Measurements from ENCODE around the gene TPH2.

Gene TPH2

GRCh38 chr12:72036393-72036792 is 97.7 kb downstream of the TPH2 start:
- H3K4me3 ChIP-seq (ENCODE audit: low read depth, low read length) = no peak overlapping the region
- no peak for DNase-seq (ENCODE audit: low read depth)
- no peak for TF ChIP-seq CTCF (IDR thresholded peaks at IDR 0.05; ENCODE audit: low read depth, low read length, missing control alignments)

GRCh38 chr12:72037006-72037795 is 98.6 kb downstream of the TPH2 start:
- TF ChIP-seq CTCF (IDR thresholded peaks at IDR 0.05; ENCODE audit: low read depth, low read length, missing control alignments) = no peak
- no peak for DNase-seq (ENCODE audit: low read depth)
- no peak overlapping the region for H3K4me3 ChIP-seq (ENCODE audit: low read depth, low read length)

- DNase-seq (ENCODE audit: low read depth) = no peak
- TF ChIP-seq CTCF (IDR thresholded peaks at IDR 0.05; ENCODE audit: low read depth, low read length, missing control alignments) = no peak
- H3K4me3 ChIP-seq (ENCODE audit: low read depth, low read length) = no peak overlapping the region
Observed at GRCh38 chr12:72041811-72042210, 103.2 kb downstream of the TPH2 start.

GRCh38 chr12:72053604-72054003 is 115.0 kb downstream of the TPH2 start:
- TF ChIP-seq CTCF (IDR thresholded peaks at IDR 0.05; ENCODE audit: low read depth, low read length, missing control alignments) = no peak
- DNase-seq (ENCODE audit: low read depth) = no peak
- no peak overlapping the region for H3K4me3 ChIP-seq (ENCODE audit: low read depth, low read length)

- TF ChIP-seq CTCF (IDR thresholded peaks at IDR 0.05; ENCODE audit: low read depth, low read length, missing control alignments) = no peak
- DNase-seq (ENCODE audit: low read depth) = no peak
- no peak overlapping the region for H3K4me3 ChIP-seq (ENCODE audit: low read depth, low read length)
Observed at GRCh38 chr12:72054511-72054910, 115.9 kb downstream of the TPH2 start.

GRCh38 chr12:72057330-72057914 is 118.8 kb downstream of the TPH2 start:
- no peak for DNase-seq (ENCODE audit: low read depth)
- no peak for TF ChIP-seq CTCF (IDR thresholded peaks at IDR 0.05; ENCODE audit: low read depth, low read length, missing control alignments)

GRCh38 chr12:72063073-72063472 is 124.4 kb downstream of the TPH2 start:
- H3K4me3 ChIP-seq (ENCODE audit: low read depth, low read length) = no peak overlapping the region
- no peak for TF ChIP-seq CTCF (IDR thresholded peaks at IDR 0.05; ENCODE audit: low read depth, low read length, missing control alignments)
- no peak for DNase-seq (ENCODE audit: low read depth)

More at GRCh38 chr12:72057330-72057914, 118.8 kb downstream of the TPH2 start:
- H3K4me3 ChIP-seq (ENCODE audit: low read depth, low read length) = no peak overlapping the region

Measured in GM12864 (cell line).